K562 (cell line): ENCODE results near the gene CDYL. TPM values are rescaled to one million over a fixed set of nuclear protein-coding genes. Genes with fewer than 3 reads are reported as not detected.

Experiments used
- FOXP1 ChIP-seq: sonication (generic); formaldehyde crosslinking; IDR thresholded peaks from 2 replicates; pipeline ENCODE4 v1.8.0; 2022; ENCODE audit warnings: mild to moderate bottlenecking, missing genetic modification reagents
- FOXP4 ChIP-seq: sonication (generic); formaldehyde crosslinking; IDR thresholded peaks from 2 replicates; pipeline ENCODE4 v1.8.0; 2022; ENCODE audit warnings: mild to moderate bottlenecking, missing genetic modification reagents, borderline replicate concordance
- MAZ ChIP-seq, 2 experiments: fragments of 450-650 bp in 1 of 2; sonication (generic) in 1 of 2; formaldehyde crosslinking; IDR thresholded peaks in 1 of 2; conservative IDR thresholded peaks in 1 of 2; 2 replicates each; pipeline versions ENCODE4 v1.4.0 to v1.5.0; 2020; ENCODE audit warnings: mild to moderate bottlenecking in 1 of 2, missing genetic modification reagents in 1 of 2
- MCM2 ChIP-seq: fragments of 450-650 bp; IDR thresholded peaks from 2 replicates; pipeline ENCODE4 v1.6.1; 2017; ENCODE audit warnings: low read depth, mild to moderate bottlenecking
- MIER1 ChIP-seq: fragments of 450-650 bp; IDR thresholded peaks from 2 replicates; pipeline ENCODE4 v1.6.1; 2016; ENCODE audit warnings: antibody characterized with exemption, mild to moderate bottlenecking, low read depth
- SP1 ChIP-seq: sonication (generic); formaldehyde crosslinking; IDR thresholded peaks from 2 replicates; pipeline ENCODE4 v1.8.1; 2022; ENCODE audit warnings: mild to moderate bottlenecking, missing genetic modification reagents
- SREBF1 ChIP-seq: fragments of 150-350 bp; IDR thresholded peaks from 2 replicates; pipeline ENCODE4 v1.6.1; 2014; ENCODE audit warnings: antibody characterized with exemption, low read depth, low read length, borderline replicate concordance
- ZFP36 ChIP-seq: fragments of 150-350 bp; IDR thresholded peaks from 2 replicates; pipeline ENCODE4 v1.6.1; 2018; ENCODE audit warnings: low read length, low read depth; ENCODE audit not compliant: partially characterized antibody
- ZNF263 ChIP-seq: sonication (generic); formaldehyde crosslinking; IDR thresholded peaks from 2 replicates; pipeline ENCODE4 v1.8.0; 2022; ENCODE audit warnings: mild to moderate bottlenecking, missing genetic modification reagents, borderline replicate concordance
- ZNF282 ChIP-seq: sonication (generic); formaldehyde crosslinking; IDR thresholded peaks from 2 replicates; pipeline ENCODE4 v1.8.1; 2023; ENCODE audit warnings: missing genetic modification reagents
- ZNF589 ChIP-seq: fragments of 200-800 bp; sonication (Bioruptor generic); IDR thresholded peaks from 2 replicates; pipeline ENCODE4 v1.6.1; 2016; ENCODE audit warnings: low read depth, missing genetic modification characterization, missing compliant biosample characterization
- ZNF77 ChIP-seq: fragments of 250-450 bp; sonication (Bioruptor Pico); IDR thresholded peaks from 2 replicates; pipeline ENCODE4 v1.5.0; 2020
- ZNF778 ChIP-seq: fragments of 450-650 bp; formaldehyde crosslinking; IDR thresholded peaks from 2 replicates; pipeline ENCODE4 v1.4.0; 2020; ENCODE audit warnings: mild to moderate bottlenecking, moderate library complexity
- polyA plus RNA-seq, 8 experiments: library from polyadenylated mRNA; depleted of rRNA in 4 of 8; stranded (reverse) in 5 of 8; unstranded in 3 of 8; fragments of >200 nt; fragmentation: Nextera tagmentation in 2 of 8; fragmentation: Illumina TruSeq in 1 of 8; extraction: Ambion mirVana in 2 of 8; extraction: Trizol in 1 of 8; gene quantifications; 2 replicates each; pipeline versions ENCODE4 v1.2.1 to v1.2.3, GENCODE V29; 2011 to 2014; ENCODE audit warnings: inconsistent platforms in 1 of 8, missing spikeins in 1 of 8
- total RNA-seq, 7 experiments: library from RNA; depleted of rRNA in 6 of 7; stranded (reverse); fragments of >200 nt in 6 of 7; fragmentation: Illumina TruSeq in 2 of 7; extraction: Trizol in 2 of 7; gene quantifications; 2 replicates each; pipeline versions ENCODE4 v1.2.1 to v1.2.3, GENCODE V29; 2011 to 2021; ENCODE audit warnings: low replicate concordance in 1 of 7
- TF ChIP-seq, protein P1 (sequence below), 2 experiments: fragments of 450-650 bp; IDR thresholded peaks; 2 replicates each; pipeline ENCODE4 v1.6.1; 2016; ENCODE audit warnings: mild to moderate bottlenecking in 2 of 2, borderline replicate concordance in 1 of 2, low read depth in 1 of 2, moderate library complexity in 1 of 2

Gene CDYL
- total and polyA plus RNA-seq, 9 of the 15 experiments (the other 6 are each of a cell fraction or from before 2014, with no cell fraction given), result 8.1 to 45.8 (median 40.8) TPM

DNA sequence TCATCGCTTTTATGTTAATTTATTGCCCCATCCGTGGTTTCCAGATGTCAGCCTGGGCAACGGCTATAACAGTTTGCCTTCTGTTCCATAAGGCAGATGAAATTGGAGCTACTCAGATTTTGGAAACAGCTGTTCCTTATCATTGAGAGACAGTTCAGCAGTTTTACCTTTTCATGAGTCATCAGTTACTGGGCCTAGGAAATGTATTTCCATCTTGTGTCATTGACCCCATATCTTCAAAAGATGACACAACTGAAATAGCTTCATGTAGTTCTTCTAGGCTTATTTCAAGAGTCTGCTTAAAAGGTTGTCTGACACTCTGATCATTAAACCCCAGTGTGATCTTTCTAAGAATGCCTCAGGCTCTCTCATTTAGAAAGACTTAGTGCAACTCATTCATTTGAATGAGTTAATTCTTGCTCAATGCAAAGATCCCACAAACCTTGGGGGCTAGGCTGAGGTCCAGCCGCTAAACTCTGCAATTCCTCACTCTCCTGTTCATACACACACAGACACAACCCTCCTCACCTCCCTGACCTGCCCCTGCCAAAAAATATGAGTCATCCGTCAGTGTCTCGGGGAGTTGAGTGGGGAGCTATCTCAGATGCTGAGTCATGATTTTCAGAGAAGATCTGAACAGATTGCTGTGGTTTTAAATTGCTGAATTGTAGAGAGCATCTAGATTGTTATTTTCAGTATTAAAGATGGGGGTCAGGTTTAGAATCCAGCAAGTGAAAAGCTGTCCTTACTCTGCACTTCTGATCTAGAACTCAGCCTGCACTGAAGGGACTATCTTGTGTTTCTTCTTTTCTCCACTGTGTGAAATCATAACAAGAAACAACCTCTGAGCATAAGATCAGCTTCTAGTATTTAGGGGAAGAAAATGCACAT is 165.8 kb downstream of the CDYL start (continued):
- TF ChIP-seq, protein P1, sequence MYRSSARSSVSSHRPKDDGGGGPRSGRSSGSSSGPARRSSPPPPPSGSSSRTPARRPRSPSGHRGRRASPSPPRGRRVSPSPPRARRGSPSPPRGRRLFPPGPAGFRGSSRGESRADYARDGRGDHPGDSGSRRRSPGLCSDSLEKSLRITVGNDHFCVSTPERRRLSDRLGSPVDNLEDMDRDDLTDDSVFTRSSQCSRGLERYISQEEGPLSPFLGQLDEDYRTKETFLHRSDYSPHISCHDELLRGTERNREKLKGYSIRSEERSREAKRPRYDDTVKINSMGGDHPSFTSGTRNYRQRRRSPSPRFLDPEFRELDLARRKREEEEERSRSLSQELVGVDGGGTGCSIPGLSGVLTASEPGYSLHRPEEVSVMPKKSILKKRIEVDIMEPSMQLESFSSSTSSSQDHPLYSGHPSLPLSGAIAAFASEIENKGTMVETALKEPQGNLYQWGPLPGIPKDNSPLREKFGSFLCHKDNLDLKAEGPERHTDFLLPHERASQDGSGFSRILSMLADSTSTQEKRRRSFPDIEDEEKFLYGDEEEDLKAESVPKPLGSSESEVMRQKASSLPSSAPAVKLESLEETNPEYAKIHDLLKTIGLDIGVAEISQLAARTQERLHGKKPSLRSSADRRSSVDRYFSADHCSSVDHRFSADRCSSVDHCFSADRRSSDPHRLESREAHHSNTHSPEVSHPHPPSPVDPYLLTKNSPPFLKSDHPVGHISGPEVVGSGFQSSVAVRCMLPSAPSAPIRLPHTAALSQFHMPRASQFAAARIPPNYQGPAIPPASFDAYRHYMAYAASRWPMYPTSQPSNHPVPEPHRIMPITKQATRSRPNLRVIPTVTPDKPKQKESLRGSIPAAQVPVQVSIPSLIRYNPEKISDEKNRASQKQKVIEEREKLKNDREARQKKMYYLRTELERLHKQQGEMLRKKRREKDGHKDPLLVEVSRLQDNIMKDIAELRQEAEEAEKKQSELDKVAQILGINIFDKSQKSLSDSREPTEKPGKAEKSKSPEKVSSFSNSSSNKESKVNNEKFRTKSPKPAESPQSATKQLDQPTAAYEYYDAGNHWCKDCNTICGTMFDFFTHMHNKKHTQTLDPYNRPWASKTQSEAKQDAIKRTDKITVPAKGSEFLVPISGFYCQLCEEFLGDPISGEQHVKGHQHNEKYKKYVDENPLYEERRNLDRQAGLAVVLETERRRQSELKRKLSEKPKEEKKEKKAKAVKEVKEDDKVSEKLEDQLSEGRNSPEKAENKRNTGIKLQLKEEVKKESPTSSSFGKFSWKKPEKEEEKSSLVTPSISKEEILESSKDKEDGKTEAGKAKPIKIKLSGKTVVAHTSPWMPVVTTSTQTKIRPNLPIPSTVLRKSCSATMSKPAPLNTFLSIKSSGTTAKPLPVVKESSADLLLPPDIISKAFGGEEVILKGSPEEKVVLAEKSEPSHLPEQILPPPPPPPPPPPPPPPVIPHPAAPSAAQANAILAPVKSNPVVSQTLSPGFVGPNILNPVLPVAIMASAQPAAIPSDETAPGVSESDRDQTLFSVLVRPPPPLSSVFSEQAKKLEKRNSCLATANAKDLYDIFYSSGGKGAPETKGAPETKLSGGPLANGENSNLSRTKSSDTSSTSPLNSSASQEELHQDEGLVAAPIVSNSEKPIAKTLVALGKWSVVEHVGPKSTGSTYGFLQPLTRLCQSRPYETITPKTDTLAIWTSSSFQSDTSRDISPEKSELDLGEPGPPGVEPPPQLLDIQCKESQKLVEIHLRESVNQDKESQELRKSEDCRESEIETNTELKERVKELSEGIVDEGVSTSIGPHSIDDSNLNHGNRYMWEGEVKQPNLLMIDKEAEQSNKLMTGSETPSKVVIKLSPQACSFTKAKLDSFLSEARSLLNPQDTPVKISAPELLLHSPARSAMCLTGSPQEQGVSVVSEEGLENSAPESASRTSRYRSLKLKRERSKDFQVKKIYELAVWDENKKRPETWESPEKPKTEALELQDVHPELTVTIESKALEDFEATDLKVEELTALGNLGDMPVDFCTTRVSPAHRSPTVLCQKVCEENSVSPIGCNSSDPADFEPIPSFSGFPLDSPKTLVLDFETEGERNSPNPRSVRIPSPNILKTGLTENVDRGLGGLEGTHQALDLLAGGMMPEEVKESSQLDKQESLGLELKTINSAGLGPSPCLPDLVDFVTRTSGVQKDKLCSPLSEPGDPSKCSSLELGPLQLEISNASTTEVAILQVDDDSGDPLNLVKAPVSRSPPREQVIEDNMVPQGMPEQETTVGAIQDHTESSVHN (IDR thresholded peaks at IDR 0.05; ENCODE audit: borderline replicate concordance in 1 of 2, low read depth in 1 of 2), result peak; percentile 70 to 99; a peak in 2 of 4 replicates
- TF ChIP-seq MCM2, result no peak
- TF ChIP-seq ZNF589, result peak; percentile 79
- TF ChIP-seq ZFP36, result no peak
- no peak for TF ChIP-seq FOXP4 (CRISPR knock-in tag)
- no peak for TF ChIP-seq ZNF778 (CRISPR knock-in tag)
- TF ChIP-seq SREBF1, result no peak
- no peak for TF ChIP-seq FOXP1 (CRISPR knock-in tag)
- TF ChIP-seq ZNF282 (CRISPR knock-in tag), result no peak
- 0 out of 2 replicates have a peak, but pooled peaks have one; percentile 50 for TF ChIP-seq MIER1
- TF ChIP-seq SP1 (CRISPR knock-in tag), result peak; percentile 44; the same call in 1 of the 2 replicates
- TF ChIP-seq MAZ (CRISPR knock-in tag; conservative IDR thresholded peaks at IDR 0.05 in 1 of 2, IDR thresholded peaks at IDR 0.05 in 1 of 2), result peak; percentile 35 to 66; a peak in 3 of 4 replicates
- TF ChIP-seq ZNF77, result no peak
- no peak for TF ChIP-seq ZNF263
